K562 treated with DMSO at 1 percent for 4 hours (cell line): ENCODE results near the gene RAD18. TPM values are rescaled to one million over a fixed set of nuclear protein-coding genes. Genes with fewer than 3 reads are reported as not detected.

Experiments used
- total RNA-seq: library from RNA; unstranded; fragments of 300-600 nt; gene quantifications from 2 replicates; pipeline ENCODE4 v1.2.3, GENCODE V29; 2022; ENCODE audit not compliant: insufficient read depth

The RAD18 gene, protein sequence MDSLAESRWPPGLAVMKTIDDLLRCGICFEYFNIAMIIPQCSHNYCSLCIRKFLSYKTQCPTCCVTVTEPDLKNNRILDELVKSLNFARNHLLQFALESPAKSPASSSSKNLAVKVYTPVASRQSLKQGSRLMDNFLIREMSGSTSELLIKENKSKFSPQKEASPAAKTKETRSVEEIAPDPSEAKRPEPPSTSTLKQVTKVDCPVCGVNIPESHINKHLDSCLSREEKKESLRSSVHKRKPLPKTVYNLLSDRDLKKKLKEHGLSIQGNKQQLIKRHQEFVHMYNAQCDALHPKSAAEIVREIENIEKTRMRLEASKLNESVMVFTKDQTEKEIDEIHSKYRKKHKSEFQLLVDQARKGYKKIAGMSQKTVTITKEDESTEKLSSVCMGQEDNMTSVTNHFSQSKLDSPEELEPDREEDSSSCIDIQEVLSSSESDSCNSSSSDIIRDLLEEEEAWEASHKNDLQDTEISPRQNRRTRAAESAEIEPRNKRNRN
- total RNA-seq = 8.3 and 8.8 TPM in 2 replicates

DNA sequence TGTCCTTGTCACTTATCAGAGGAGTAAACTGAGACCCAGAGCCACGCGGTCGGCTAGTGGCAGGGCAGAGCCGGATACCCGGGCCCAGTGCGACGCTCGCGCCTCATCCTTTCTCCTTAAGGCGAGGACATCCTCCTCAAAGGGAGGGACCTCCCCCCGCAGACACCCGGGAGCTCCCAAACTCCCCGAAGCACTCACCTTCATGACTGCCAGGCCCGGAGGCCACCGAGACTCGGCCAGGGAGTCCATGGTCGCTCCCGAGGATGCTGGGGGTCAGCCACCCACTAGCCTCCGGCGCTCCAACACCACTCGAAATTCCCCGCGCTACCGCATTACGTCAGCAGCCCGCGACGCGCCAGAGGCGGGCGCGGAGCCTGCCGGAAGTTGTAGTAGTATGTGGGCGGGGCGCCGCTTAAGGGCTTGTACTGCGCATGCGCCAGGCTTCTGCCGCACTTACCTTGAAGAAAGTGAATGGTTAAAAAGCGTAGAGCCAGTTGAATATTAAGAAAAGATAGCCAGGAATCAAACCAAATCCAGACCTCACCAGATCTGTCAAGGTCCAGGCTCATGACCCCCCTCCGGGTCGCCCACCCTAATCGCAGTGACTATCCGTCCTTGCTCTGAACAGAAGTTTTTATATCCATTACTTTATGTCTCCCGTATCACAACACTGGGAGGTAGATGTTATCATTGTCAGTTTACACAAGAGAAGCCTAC, at the start of gene RAD18:
Gene RAD18, minus strand, starts transcription at position 336 of the 717 bp plus-strand sequence. Its CDS starts 87 bp downstream, at position 249.

Other genes starting within 250 kb of the RAD18 start
- gene CAV3, start 229.7 kb downstream of the RAD18 start, total RNA-seq = not detected in 2 replicates
- gene OXTR, start 193.9 kb downstream of the RAD18 start, total RNA-seq = 0.27 and 0.75 TPM in 2 replicates